HG02798 (cell line): Measurements from ENCODE around the gene DCC.

ENCODE experiments used
- ATAC-seq: cut with Tn5 transposase; IDR thresholded peaks from one replicate; pipeline ENCODE4 v1.9.1; 2021; ENCODE audit warnings: mild to moderate bottlenecking; ENCODE audit not compliant: unreplicated experiment, poor library complexity

The DCC gene

GRCh38 chr18:52747869-52748268 lies 407.9 kb downstream of the DCC start:
- ATAC-seq: no peak

- ATAC-seq: no peak
Observed at GRCh38 chr18:52748343-52748742, 408.3 kb downstream of the DCC start.

- no peak for ATAC-seq
Observed at GRCh38 chr18:52749542-52749941, 409.5 kb downstream of the DCC start.

- ATAC-seq: no peak
Observed at GRCh38 chr18:52750995-52751394, 411.0 kb downstream of the DCC start.

GRCh38 chr18:52764316-52764715 lies 424.3 kb downstream of the DCC start:
- no peak for ATAC-seq

- no peak for ATAC-seq
Observed at GRCh38 chr18:52766002-52766545, 426.1 kb downstream of the DCC start.

GRCh38 chr18:52781113-52781512 lies 441.1 kb downstream of the DCC start:
- ATAC-seq: no peak

- no peak for ATAC-seq
Observed at GRCh38 chr18:52791321-52791720, 451.3 kb downstream of the DCC start.

- ATAC-seq: no peak
Observed at GRCh38 chr18:52812834-52813233, 472.8 kb downstream of the DCC start.

GRCh38 chr18:52813635-52814416 lies 473.8 kb downstream of the DCC start:
- ATAC-seq: no peak

- no peak for ATAC-seq
Observed at GRCh38 chr18:52815651-52816050, 475.7 kb downstream of the DCC start.

- ATAC-seq: no peak
Observed at GRCh38 chr18:52816121-52816520, 476.1 kb downstream of the DCC start.

- ATAC-seq: no peak
Observed at GRCh38 chr18:52822160-52822559, 482.2 kb downstream of the DCC start.

- ATAC-seq: no peak
Observed at GRCh38 chr18:52824126-52824525, 484.1 kb downstream of the DCC start.

- ATAC-seq: no peak
Observed at GRCh38 chr18:52826994-52827393, 487.0 kb downstream of the DCC start.

GRCh38 chr18:52829320-52829719 lies 489.3 kb downstream of the DCC start:
- no peak for ATAC-seq

GRCh38 chr18:52829876-52830405 lies 489.9 kb downstream of the DCC start:
- ATAC-seq: no peak

GRCh38 chr18:52844323-52844722 lies 504.3 kb downstream of the DCC start:
- ATAC-seq: no peak

- ATAC-seq: no peak
Observed at GRCh38 chr18:52845036-52845435, 505.0 kb downstream of the DCC start.

GRCh38 chr18:52850031-52850560 lies 510.1 kb downstream of the DCC start:
- ATAC-seq: no peak

- no peak for ATAC-seq
Observed at GRCh38 chr18:52861558-52861957, 521.6 kb downstream of the DCC start.
